K562 (cell line): ENCODE results near the gene GPT2. TPM values are rescaled to one million over a fixed set of nuclear protein-coding genes. Genes with fewer than 3 reads are reported as not detected.

Source experiments
- DACH1 ChIP-seq: fragments of 450-650 bp; IDR thresholded peaks from 2 replicates; pipeline ENCODE4 v1.6.1; 2018; ENCODE audit not compliant: partially characterized antibody
- EZH2 ChIP-seq: IDR thresholded peaks from 2 replicates; pipeline ENCODE4 v1.6.1; 2012; ENCODE audit warnings: low read depth, mild to moderate bottlenecking, inconsistent platforms, low read length, borderline replicate concordance
- GTF2A2 ChIP-seq: IDR thresholded peaks from 2 replicates; pipeline ENCODE4 v1.6.1; 2016; ENCODE audit warnings: mild to moderate bottlenecking, missing genetic modification characterization, missing compliant biosample characterization
- HBP1 ChIP-seq: fragments of 450-650 bp; formaldehyde crosslinking; IDR thresholded peaks from 2 replicates; pipeline ENCODE4 v1.4.0; 2022; ENCODE audit warnings: missing genetic modification characterization
- HDAC6 ChIP-seq: IDR thresholded peaks from 2 replicates; pipeline ENCODE4 v1.6.1; 2012; ENCODE audit warnings: low read depth, mild to moderate bottlenecking, control low read depth, inconsistent platforms, low read length, moderate library complexity
- KLF1 ChIP-seq: fragments of 450-650 bp; IDR thresholded peaks from 2 replicates; pipeline ENCODE4 v1.6.1; 2016; ENCODE audit warnings: missing genetic modification characterization, missing compliant biosample characterization
- PRDM10 ChIP-seq: fragments of 450-650 bp; IDR thresholded peaks from 2 replicates; pipeline ENCODE4 v1.6.1; 2018; ENCODE audit not compliant: partially characterized antibody
- SMAD3 ChIP-seq: fragments of 450-650 bp; formaldehyde crosslinking; conservative IDR thresholded peaks from 2 replicates; pipeline ENCODE4 v1.4.0; 2020; ENCODE audit warnings: mild to moderate bottlenecking
- SOX6 ChIP-seq: fragments of 450-650 bp; IDR thresholded peaks from 2 replicates; pipeline ENCODE4 v1.6.1; 2014; ENCODE audit warnings: mild to moderate bottlenecking
- THRAP3 ChIP-seq: fragments of 450-650 bp; IDR thresholded peaks from 2 replicates; pipeline ENCODE4 v1.6.1; 2016; ENCODE audit warnings: mild to moderate bottlenecking, inconsistent platforms, borderline replicate concordance
- TRIM28 ChIP-seq: fragments of 450-650 bp; IDR thresholded peaks from 2 replicates; pipeline ENCODE4 v1.6.1; 2017
- ZNF143 ChIP-seq: sonication (generic); formaldehyde crosslinking; IDR thresholded peaks from 2 replicates; pipeline ENCODE4 v1.9.0; 2022; ENCODE audit warnings: mild to moderate bottlenecking, missing genetic modification reagents
- ZNF407 ChIP-seq: fragments of 450-650 bp; IDR thresholded peaks from 2 replicates; pipeline ENCODE4 v1.6.1; 2016; ENCODE audit warnings: low read depth
- ZNF696 ChIP-seq: fragments of 250-450 bp; sonication (Bioruptor Pico); conservative IDR thresholded peaks from 2 replicates; pipeline ENCODE4 v1.4.0; 2020; ENCODE audit warnings: mild to moderate bottlenecking, moderate library complexity
- ZNF75A ChIP-seq: fragments of 450-650 bp; formaldehyde crosslinking; IDR thresholded peaks from 2 replicates; pipeline ENCODE4 v1.4.0; 2020; ENCODE audit warnings: mild to moderate bottlenecking
- polyA plus RNA-seq, 8 experiments: library from polyadenylated mRNA; depleted of rRNA in 4 of 8; stranded (reverse) in 5 of 8; unstranded in 3 of 8; fragments of >200 nt; fragmentation: Nextera tagmentation in 2 of 8; fragmentation: Illumina TruSeq in 1 of 8; extraction: Ambion mirVana in 2 of 8; extraction: Trizol in 1 of 8; gene quantifications; 2 replicates each; pipeline versions ENCODE4 v1.2.1 to v1.2.3, GENCODE V29; 2011 to 2014; ENCODE audit warnings: inconsistent platforms in 1 of 8, missing spikeins in 1 of 8
- total RNA-seq, 7 experiments: library from RNA; depleted of rRNA in 6 of 7; stranded (reverse); fragments of >200 nt in 6 of 7; fragmentation: Illumina TruSeq in 2 of 7; extraction: Trizol in 2 of 7; gene quantifications; 2 replicates each; pipeline versions ENCODE4 v1.2.1 to v1.2.3, GENCODE V29; 2011 to 2021; ENCODE audit warnings: low replicate concordance in 1 of 7

The GPT2 gene
- total and polyA plus RNA-seq, 9 of the 15 experiments (the other 6 are each of a cell fraction or from before 2014, with no cell fraction given) = 0.79 to 14.4 (median 5.8) TPM

- TF ChIP-seq DACH1 (no peak), SMAD3 (no peak), ZNF407 (no peak), TRIM28 (no peak), PRDM10 (no peak), GTF2A2 (tag) (no peak; the same call in 1 of the 2 replicates), KLF1 (tag) (no peak), HDAC6 (no peak), SOX6 (peak; percentile 25; the same call in 1 of the 2 replicates), HBP1 (CRISPR knock-in tag) (no peak), ZNF143 (CRISPR knock-in tag) (no peak), ZNF75A (no peak), EZH2 (no peak), THRAP3 (no peak), ZNF696 (no peak)
Measured at GRCh38 chr16:46973207-46973995, 89.2 kb downstream of the GPT2 start, which contains the start of gene DNAJA2 (continued).
